DMS153 treated with DMSO at 0.1 percent for 48 hours (cell line): Measurements from ENCODE around the gene ZNF260.
A peak's percentile ranks its signal among the peaks of the same experiment; 100 is the strongest.
"Not testable (repeated sequence)": the region's sequence is repeated elsewhere in the genome, so short reads cannot be mapped to it uniquely, and the experiment has no call there.

Source experiments
- DNase-seq: peaks from one replicate; lab custom pipeline; 2025; ENCODE audit not compliant: unreplicated experiment; lab: John Stamatoyannopoulos, UW

The ZNF260 gene

DNA sequence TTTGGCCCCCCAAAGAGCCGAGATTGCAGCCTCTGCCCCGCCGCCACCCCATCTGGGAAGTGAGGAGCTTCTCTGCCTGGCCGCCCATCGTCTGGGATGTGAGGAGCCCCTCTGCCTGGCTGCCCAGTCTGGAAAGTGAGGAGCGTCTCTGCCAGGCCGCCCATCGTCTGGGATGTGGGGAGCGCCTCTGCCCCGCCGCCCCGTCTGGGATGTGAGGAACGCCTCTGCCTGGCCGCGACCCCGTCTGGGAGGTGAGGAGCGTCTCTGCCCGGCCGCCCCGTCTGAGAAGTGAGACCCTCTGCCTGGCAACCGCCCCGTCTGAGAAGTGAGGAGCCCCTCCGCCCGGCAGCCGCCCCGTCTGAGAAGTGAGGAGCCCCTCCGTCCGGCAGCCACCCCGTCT lies 37.2 kb downstream of the ZNF260 start:
- not testable (repeated sequence) for DNase-seq

GRCh38 chr19:36489920-36490415 lies 38.1 kb downstream of the ZNF260 start:
- DNase-seq = no peak

DNA sequence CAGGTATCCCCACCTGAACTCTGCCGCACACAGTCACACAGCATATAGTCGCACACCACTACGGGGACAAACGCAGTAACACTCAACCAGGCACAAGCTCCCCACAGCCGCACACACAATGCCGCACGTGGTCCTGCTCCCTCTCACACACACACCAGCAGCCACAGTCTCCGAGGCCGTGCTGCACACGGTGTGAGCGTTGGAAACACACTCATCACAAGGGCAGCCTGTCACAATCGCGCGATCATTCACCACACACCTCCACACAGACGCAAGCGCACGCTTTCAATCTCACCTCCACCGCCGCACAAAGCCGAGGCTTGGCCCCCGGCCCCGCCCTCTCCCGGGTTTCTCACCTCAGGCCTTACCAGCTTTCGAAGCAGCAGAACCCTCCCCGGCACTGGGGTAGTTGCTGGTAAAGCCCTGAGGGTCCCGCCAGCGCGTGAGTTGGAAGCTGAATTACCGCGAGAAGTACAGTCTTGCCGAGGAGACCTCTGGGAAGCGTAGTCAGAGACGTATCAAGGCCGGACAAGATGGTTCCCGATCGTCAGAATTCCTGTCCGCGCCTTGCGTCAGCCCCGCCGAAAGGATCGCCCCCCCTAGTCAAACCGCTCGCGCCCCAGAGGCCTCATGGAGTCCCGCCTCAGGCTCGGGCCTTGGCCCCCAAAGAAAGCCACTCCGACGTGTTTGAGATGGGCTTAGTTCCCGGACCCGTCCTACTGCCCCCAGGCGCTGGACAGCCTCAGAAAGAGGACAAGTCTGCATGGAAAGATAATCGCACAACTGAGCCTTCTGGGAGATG lies 38.8 kb downstream of the ZNF260 start, which contains the start of gene ZNF566:
Gene ZNF566 (minus strand): TSS at position 444 of the 802 bp plus-strand sequence. CDS start 13,004 bp downstream, outside the sequence.
- peak; percentile 88 for DNase-seq

GRCh38 chr19:36488846-36489117 lies 39.3 kb downstream of the ZNF260 start:
- DNase-seq = no peak

DNA sequence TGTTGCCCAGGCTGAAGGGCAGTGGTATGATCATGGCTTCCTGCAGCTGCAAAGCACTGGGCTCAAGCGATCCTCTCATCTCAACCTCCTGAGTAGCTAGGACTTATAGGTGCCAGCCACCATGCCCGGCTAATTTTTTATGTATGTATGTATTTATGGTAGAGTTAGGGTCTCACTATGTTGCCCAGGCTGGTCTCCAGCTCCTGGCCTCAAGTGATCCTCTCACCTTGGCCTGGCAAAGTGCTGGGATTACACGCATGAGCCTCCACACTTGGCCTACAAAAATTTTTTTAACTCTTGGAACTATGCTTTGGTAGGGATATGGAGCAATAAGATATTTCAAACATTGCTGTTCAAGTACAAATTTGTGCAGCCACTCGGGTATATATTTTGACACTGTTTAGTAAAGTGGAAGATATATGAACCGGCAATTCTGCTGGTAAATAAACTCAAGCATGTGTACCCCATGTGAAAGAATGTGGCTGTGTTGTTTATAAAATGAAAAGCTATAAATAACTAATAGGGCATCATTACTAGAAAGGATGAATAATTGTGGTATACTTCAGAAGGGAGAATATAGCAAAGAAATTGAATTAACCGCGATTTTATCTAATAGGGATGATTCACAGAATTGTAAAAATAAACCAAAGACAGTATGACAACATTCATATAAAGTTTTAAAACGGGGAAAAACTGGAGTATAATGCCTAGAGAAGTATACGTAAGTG lies 39.8 kb downstream of the ZNF260 start:
- DNase-seq = no peak

DNA sequence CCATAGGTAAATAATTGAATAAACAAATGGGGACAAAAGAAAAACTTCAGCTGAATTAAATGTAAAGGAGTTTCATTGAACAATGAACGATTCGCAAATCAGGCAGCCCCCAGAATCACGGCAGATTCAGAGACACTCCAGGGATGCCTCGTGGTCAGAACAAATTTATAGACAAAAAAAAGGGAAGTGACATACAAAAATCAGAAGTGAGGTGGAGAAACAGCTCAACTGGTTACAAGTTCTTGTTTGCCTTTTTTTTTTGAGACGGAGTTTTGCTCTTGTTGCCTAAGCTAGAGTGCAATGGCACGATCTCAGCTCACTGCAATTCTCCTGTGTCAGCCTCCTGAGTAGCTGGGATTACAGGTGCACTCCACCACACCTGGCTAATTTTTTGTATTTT lies 44.4 kb downstream of the ZNF260 start:
- no peak for DNase-seq

DNA sequence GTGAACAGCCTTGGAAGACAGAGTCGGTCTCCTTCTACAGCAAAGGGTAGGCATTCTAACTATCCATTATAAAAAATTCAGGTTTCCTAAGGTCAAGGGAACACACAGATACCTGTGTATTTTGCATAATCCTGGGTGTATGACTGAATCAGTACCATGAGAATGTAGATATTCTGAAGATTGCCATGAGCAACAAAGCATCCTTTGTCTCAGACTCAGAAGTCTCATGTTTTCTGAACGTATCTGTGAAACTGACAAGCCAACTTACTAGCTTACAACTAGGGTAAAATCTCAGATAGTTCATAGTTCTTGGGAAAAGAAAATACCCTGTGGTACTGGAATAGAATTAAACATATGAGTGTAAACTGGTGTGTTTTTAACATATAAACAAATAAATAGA lies 45.2 kb downstream of the ZNF260 start:
- no peak for DNase-seq
